Measurements from ENCODE around the gene B4GALNT3.
"Not testable (repeated sequence)": the region's sequence is repeated elsewhere in the genome, so short reads cannot be mapped to it uniquely, and the experiment has no call there.

B4GALNT3 gene

DNA sequence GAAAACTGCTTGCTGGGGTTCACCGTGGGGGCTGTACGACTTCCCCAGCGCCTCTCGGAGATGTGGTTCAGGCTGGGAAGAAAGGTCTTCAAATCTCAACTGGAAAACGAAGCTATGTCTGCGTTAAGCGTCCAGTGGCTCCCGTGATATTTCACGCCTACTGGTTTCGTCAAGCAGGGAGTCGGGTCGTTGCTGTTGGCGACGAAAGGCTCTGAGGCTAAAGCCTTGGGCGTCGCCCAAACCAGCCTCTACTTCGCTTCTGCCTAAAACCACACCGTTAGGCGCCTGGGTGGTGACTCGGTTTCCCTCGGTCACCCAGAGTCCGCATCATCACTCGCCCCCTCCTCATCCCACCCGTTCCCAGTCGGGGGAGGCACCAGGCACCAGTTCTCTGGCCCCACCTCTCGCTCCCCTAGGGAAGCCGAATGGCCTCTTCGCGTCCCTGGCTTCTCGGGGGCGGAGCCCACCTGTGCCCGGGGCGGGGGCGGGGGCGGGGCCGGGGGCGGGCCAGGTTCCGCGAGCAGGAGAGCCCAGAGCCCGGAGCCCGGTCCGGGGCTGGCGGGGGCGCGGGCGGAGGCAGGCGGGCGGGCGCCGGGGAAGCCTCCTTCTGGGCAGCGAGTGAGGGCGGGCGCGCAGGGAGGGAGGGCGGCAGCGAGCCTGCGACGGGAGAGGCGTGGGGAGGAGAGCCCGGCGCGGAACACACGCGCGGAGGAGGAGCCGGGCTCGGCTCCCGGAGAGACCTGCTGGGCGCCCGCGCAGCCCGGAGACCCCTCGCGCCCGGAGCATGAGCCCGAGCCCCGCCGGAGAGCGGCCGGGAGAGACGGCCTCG lies at the start of gene B4GALNT3:
B4GALNT3 (plus strand) TSS at position 510 of the 829 bp plus-strand sequence. CDS start 438 bp downstream, outside the sequence.
- DNase-seq (ENCODE audit: low read depth in 2 of 2) = peak in 1 of 2 donors; percentile 6

DNA sequence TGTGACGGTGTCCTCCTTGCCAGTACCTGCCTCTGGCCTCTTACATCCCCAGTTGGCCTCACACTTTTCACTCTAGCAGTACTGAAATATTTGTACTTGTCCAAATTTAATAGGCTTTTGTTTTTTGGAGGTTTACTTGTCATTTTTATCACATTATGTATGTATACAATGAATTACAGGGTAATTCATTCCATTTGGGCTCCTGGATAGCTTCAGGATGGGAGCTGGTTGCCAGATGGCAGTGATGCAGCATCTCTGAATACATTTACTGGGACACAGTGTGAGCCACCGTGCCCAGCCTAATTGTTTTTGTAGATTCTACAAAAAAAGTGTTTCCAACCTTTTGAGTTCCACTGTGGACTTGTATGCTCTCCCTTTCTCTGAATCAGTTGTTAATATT lies 44.9 kb upstream of the B4GALNT3 start:
- DNase-seq (ENCODE audit: low read depth in 2 of 2) = no peak

DNA sequence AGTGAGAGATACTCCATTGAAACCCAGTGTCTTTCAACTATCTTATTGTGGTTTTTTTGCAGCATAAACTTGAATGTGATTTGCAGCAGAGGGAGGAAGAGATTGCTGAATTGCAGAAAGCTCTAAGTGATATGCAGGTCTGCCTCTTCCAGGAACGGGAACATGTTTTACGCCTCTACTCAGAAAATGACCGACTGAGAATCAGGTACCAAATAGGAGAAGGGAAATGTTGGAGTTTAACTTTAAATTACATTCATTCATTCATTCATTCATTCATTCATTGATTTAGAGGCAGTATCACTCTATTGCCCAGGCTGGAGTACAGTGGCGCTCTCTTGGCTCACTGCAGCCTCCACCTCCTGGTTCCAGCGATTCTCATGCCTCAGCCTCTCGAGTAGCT lies 41.3 kb upstream of the B4GALNT3 start:
- DNase-seq (ENCODE audit: low read depth in 2 of 2) = no peak

DNA sequence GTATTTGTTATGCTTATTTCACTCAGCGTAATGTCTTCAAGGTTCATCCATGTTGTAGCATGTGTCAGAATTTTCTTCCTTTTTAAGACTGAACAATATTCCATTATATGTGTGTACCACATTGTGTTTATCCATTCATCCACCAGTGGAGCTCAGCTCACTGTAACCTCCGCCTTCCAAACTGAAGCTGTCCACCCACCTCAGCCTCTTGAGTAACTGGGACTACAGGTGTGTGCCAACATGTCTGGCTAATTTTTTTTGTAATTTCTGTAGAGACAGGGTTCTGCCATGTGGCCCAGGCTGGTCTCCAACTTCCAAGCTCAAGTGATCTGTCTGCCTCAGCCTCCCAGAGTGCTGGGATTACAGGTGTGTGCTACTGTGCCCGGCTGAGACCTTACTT lies 37.2 kb upstream of the B4GALNT3 start:
- no peak for DNase-seq (ENCODE audit: low read depth in 2 of 2)

DNA sequence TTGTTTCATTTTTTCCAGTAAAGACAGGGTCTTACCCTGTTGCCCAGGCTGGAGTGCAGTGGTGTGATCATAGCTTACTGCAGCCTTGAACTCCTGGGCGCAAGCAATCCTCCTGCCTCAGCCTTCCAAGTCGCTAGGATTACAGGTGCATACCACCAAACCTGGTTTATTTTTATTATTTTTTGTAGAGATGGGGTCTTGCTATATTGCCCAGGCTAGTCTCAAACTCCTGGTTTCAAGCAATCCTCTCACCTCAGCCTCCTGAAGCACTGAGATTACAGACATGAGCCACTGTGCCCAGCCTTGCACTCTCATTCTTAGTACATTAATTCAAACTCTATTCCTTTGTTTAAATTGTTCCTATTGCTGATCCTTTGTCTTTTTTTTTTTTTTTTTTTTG lies 24.0 kb upstream of the B4GALNT3 start:
- DNase-seq (ENCODE audit: low read depth in 2 of 2) = not testable (repeated sequence)

DNA sequence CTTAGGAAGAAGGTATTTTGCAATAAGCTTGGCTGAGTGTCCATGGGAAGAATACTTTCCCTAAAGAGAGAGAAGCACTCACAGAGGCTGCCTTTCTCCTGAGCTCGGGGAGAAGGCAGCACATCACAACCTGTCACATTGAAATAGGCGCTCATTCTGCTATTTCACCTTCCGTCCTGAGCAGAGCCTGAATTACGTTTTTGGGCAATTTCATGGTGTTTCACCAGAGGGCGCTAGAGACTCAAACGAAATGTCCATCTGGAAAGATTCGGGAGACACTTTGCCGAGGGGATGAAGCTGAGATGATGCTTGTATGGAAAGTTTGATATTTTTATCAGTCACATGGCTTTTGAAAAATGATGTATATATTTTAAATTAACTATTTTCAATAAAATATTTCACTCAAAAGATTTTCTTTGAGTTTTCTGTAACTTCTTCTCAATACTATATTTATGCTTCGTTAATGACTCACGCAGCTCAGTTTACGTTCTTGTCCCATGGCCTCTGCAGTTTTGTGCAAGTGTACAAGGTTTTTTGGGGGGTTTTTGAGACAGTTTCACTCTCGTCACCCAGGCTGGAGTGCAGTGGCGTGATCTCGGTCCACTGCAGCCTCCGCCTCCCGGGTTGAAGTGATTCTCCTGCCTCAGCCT lies 17.4 kb upstream of the B4GALNT3 start:
- no peak for DNase-seq (ENCODE audit: low read depth in 2 of 2)

DNA sequence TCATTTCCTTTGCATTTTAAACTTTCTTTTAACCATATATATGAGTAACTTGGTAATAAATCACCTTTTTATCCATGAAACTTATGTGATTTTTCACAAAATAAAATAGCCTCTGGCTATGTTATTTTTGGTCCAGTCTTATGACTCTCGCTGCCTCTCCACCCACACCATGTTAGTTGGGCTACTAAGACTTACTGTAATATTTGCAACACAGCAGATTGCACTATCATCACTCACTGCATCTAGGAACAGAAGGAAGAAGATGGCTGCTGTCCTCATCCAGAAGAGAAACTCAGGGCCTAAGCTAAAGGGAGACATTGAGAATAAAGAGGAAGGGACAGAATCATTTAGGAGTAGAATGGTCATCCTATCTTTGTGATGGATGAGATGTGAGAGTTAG lies 12.6 kb upstream of the B4GALNT3 start:
- no peak for DNase-seq (ENCODE audit: low read depth in 2 of 2)

DNA sequence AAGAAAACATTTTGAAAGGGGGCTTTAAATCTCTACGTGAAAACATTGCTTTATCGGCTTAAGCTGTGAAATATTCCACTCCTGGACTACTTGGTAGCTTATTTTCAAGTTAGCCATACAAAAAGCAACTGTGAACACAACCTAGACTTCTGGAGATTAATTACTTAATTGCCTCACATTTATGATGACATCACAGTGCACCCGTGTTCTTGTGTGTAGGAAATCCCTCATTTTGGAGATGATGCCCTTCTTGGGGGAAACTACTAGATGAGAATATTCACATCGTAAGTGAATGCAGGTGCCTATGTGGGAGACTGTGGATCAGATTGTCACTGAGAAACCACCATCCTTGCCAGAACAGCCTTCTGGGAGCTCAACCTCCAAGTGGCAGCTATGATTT lies 10.5 kb upstream of the B4GALNT3 start:
- no peak for DNase-seq (ENCODE audit: low read depth in 2 of 2)

DNA sequence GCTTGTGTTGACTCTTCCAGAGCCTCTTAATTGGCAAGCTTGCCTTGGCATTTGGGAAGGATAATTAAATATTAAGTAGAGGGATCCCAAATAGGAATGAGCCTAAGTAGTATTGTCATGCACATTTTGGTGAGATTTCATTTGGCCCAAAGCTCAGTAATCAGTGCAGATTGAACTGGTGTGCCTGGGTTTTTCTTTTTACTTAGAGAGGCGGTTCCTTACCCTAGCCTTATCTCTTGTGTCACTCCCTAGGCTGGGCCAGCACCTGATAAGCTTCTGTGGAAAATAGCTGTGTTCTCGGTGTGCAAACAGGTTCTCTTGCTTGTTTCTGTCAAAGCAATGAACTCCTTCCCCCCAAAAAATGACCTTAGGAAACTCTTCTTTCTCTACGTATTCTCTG lies 9.3 kb upstream of the B4GALNT3 start:
- no peak for DNase-seq (ENCODE audit: low read depth in 2 of 2)

DNA sequence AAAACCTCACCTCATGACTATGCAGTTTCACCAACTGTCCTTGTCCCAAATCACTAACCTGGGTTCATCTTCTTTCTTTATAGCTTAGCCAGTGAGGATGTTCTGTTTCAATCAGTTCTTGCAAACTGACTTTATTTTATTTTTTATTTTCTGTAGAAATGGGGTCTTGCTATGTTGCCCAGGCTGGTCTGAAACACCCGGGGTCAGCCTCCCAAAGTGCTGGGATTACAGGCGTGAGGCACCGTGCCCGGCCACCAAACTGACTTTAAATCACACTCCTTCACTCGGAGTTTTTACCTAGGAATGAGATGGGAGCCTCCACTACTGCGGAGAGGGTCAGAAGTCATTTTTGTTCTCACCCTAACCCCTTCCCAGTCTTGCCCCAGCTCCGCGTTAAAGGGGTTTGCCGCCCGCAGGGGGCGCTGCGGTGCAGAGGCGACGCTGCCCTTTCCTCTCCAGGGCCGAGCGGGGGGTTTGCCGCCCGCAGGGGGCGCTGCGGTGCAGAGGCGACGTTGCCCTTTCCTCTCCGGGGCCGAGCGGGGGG lies 7.0 kb upstream of the B4GALNT3 start:
- peak in 1 of 2 donors; percentile 5 for DNase-seq (ENCODE audit: low read depth in 2 of 2)

DNA sequence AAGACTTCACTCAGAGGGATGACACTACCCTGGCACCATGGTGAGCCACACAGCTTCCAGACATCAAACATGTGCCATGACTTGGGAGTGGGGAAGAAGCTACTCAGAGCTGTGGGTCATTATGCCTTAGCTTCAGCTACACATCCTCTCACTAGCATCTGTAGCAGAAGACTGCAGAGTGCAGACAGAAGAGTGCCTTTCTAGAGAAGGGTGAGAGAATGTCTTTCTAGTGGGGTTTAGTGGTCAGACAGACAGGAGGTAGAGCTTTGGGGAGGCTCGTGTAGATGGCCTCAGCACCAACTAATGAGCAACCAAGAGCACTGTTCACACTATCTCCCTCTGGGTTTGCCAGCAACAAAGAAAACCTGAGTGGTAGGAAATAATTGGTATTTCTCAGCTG lies 4.9 kb upstream of the B4GALNT3 start:
- no peak for DNase-seq (ENCODE audit: low read depth in 2 of 2)

DNA sequence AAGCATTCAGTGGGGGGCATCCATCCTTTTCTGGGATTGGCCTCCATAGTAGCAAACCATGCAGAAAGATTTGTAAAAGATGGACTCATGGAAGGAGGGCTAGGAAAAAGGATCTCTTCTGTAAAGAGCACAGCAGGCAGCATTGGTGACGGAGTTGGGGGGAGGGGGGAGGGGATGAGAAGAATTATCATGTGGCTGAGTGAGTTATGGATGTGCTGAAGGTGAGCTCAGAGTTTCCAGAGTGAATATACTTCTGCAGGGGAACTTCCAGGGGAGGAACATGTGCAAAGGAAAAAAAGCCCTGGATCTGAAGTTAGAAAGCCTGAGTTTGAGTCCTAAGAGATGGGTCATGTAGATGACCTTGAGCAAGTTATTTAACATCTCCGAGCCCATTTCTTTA lies 3.9 kb upstream of the B4GALNT3 start:
- DNase-seq (ENCODE audit: low read depth in 2 of 2) = no peak

DNA sequence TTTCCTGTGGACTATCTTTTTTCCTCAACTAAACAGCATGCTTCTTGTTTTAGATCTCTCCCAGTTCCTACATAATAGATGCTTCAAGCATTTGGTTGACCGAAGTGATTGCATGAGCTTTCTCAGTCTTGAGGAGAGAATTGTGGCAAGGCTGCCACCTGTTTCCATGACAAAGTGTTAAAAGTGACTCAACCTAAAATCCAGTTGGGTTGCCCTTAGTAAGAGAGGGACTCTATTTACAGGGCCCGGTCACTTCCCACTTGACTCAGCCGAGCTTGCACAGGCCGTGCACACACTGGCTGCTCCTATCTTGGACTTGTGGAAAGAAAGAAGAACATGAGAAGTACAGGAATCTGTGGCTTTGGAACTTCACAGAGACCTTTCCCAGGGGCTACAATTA lies 2.1 kb upstream of the B4GALNT3 start:
- no peak for DNase-seq (ENCODE audit: low read depth in 2 of 2)

DNA sequence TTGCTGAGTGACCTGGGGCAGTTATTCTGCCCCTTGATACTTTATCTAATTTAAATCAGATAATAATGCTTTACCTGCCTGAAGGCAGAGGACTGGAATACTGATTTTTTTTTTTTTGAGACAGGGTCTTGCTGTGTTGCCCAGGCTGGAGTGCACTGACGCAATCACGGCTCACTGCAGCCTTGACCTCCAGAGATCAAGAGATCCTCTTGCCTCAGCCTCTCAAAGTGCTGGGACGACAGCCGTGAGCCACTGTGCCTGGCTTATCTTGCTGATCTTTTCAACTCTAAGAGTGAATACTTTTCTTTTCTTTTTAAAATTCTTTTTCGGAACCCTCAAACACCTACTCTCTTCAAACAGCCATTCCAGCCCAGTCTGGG lies 699 bp upstream of the B4GALNT3 start:
- DNase-seq (ENCODE audit: low read depth in 2 of 2) = no peak

DNA sequence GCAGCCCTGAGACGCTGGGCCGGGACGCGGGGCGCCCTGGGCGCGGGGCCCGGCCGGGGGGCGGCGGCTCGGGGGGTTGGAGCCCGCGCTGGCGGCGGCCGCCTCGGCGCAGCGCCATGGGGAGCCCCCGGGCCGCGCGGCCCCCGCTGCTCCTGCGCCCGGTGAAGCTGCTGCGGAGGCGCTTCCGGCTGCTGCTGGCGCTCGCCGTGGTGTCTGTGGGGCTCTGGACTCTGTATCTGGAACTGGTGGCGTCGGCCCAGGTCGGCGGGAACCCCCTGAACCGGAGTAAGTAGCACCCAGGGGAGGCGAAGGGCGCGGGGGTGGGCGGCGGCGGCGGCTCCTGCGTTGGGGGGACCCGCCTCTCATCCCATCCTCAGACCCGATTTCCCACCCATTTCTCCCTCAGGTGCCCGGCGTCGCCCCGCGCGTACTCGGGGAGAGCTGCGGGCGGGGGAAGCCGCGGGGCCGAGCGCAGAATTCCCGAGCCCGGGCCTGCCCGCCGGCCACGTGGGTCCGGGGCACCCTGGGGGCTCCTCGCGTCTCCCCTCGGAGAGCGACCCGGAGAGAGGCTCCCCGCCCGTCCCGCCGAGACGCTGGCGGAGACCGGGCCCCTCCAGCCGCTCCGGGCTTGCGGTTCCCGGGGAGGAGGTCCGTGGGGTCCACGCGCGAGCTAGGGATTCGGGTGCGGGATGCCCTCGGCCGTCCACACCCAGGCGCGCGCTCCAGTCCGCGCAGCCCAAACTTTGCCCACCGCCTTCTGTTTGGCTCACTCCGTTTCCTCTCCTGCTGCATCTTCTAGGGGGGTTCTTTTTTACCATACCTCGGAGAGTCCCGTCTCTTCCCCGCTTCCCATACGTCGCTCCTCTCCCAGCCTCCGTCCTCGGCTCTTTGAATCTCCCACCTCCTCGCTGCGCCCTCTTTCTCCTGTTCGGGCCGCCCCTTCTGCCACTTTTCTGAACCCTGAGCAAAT lies 807 bp downstream of the B4GALNT3 start:
- no peak for DNase-seq (ENCODE audit: low read depth in 2 of 2)

DNA sequence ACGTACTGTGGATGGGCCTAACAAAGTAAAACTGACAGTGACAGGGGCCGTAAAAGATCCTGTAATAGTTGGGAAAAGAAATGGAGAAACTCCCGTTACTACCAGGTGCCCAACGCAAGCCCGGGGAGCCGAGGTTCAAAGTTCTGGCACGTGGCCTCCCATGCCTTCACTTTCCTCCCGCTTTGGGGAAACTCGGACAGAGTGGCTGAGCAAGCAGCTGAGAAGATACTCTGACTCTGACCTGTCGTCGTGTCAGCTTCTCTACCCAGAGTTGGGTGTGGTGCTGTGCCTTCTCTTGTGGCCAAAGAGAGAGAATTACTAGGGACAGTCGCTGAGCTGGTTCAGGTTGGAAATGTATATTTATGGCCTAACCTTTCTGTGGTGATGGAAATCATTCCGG lies 1.7 kb downstream of the B4GALNT3 start:
- DNase-seq (ENCODE audit: low read depth in 2 of 2) = no peak

DNA sequence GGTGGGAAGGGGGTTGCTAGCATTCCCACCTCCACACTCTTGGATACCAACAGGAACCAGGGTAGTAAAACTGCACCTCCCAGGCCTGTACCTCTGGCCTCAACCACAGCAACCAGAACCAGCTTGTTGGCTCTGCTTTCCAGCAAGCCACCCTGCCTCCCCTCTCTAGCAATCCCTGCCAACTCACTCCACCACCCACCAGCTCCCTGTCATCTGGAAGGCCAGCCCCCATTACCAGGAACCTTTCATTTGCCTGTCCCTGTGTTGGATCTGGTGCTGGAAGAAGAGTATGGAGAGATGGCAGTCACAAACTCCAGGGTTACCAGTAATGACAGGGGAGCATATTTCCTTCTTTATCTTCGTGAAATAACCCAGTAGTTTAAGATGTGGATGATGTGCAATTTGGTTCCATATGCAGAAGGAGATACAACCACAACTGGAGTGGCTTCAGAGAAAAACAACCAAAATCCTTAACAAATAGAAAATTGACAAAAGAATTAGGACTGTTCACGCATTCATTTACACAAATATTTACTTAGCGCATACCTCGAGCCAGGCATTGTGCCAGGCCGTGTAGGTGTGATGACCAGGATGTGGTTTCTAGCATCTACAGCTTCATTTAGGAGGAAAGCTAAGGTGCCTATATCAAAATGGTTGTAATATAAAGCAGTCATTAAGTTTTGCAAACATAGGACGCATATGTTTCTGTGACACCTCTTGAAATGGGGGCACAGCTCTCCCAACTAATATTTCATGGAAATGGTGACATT lies 3.4 kb downstream of the B4GALNT3 start:
- DNase-seq (ENCODE audit: low read depth in 2 of 2) = no peak

DNA sequence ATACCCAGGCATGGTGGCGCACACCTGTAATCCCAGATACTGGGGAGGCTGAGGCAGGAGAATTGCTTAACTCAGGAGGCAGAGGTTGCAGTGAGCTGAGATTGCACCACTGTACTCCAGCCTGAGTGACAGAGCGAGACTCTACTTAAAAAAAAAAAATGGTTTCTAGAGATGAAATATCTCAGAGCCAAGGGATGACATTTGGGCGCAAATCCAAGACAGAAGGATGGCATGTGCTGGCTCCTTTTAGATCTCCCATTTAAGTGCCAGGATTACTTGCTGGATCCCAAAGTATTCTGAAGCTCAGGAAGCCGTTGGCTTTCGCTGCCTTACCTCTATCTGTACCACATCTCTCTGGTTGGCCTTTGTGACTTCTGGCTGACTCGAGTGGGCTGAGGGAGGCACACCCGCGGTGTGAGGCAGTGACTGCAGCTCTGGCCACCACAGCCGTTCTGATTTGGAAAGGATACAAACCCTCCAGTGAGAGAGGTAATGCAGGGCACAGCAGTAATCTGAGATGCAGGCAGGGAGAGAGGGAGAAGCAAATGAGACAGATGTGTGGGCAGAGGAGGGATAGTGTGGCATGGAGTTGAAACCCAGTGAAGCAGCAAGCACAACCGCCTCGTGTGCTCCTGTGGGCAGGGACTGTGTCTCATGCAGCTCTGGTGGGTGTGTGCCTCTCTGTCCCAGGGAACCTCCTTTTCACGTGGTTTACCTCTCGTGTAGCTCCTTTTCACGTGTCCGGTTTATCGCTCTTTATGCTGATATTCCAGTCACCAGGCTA lies 4.9 kb downstream of the B4GALNT3 start:
- no peak for DNase-seq (ENCODE audit: low read depth in 2 of 2)

DNA sequence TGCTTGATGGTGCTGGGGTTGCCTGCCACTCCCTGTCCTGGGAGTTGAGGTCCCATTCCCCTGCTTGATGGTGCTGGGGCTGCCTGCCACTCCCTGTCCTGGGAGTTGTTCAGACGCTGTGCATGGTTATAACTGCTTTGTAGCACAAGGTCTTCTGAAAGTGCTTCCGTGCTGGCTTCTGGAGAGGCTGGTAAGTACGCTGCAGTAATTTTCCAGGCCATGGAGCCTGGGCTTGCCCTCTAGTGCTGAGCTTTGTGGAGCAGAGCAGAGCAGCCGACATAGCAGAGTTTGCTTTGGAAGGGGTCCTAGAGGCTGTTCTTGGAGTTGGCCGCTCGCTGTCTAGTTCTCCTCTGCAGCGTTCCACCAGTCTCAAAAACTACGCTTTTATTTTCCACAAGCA lies 6.3 kb downstream of the B4GALNT3 start:
- no peak for DNase-seq (ENCODE audit: low read depth in 2 of 2)

DNA sequence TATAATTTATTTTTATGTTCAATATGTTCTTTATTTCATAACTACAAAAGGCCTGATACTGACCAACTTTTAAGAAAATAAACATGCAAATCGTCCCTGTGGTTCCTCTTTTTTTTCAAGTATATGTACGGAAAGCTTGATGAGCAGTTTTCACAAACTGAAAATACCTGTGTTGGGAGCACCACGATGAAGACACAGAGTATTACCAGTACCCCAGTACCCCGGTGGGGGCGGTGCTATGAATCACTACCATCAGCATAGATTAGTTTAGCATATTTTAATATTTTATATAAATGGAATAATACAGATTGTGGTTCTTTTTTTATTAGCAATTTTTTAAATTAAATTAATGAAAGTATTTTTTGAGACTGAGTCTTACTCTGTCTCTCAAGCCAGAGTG lies 7.0 kb downstream of the B4GALNT3 start:
- DNase-seq (ENCODE audit: low read depth in 2 of 2) = no peak

Measured in stimulated activated CD4-positive, alpha-beta T cell treated with anti-CD3 and anti-CD28 coated beads, Interleukin-1b, Interleukin-23, amount 100 ng/mL, for 1 hour (primary cell).